ENCODE measurements around the gene CDH13. TPM values are rescaled to one million over a fixed set of nuclear protein-coding genes. Genes with fewer than 3 reads are reported as not detected.
"Not testable (repeated sequence)": the region's sequence is repeated elsewhere in the genome, so short reads cannot be mapped to it uniquely, and the experiment has no call there.

CDH13 gene
- total RNA-seq, 1 donor from 2014 or later = 2.0 TPM

GRCh38 chr16:82884320-82884898, 257.6 kb downstream of the CDH13 start:
- no peak for DNase-seq (ENCODE audit: low spot score)

DNA sequence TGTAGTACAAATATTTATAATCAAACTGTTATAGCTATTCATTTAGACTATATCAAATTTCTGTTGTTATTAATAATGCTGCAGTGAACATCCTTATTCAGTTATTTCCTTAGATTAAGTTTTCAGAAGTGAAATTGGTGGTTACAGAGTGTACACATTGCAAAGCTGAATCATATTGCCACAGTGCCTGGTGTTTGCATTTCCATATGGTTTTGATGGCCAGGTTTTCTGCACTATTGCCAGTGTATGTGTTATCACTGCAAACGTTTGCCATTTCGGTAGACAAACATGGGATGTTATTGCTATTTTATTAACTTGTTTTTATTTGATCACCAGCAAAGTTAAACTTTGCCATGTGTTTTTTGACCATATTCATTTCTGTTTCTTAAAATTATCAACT, 259.4 kb downstream of the CDH13 start:
- no peak for DNase-seq (ENCODE audit: low spot score)

DNA sequence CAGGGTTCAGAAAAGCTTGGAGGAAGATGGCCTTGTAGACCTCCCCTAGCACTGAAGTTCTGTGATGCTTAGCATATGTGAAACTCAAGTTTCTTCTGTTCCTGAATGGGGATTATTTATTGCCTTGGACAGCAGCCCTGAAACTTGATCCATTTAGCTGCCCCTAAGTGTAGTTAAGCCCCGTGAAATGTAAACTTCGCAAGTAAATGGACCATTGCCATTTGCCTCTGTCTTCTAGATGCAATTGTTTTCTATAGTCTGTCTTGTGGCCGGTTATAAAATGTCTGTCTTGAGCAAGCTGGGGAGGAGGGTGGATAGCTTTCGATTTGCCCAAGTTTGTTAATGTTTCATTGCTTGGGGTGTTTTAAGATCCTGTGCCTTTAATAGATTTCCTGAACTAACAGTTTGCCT, 261.8 kb downstream of the CDH13 start:
- no peak for DNase-seq (ENCODE audit: low spot score)

GRCh38 chr16:82891424-82891823, 264.7 kb downstream of the CDH13 start:
- no peak for DNase-seq (ENCODE audit: low spot score)

GRCh38 chr16:82891918-82892317, 265.1 kb downstream of the CDH13 start:
- no peak for DNase-seq (ENCODE audit: low spot score)

DNA sequence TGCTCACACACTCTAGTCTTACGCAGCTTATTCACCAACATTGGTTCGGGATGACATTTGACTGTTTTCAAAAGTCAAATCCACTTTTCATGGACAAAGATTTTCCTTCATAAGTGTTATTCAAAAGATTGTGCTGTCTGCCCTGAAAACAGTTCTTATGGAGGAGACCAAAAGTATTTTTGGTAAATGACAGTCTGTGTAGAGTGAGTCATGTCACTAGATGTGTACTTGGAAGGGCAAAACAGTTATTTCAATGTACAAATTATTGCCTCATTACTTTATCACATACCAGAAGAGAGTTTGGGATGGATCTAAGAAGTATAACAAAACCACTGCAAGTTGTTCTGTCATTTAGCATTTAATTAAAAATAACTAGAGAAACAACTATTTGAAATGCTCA, 265.6 kb downstream of the CDH13 start:
- DNase-seq (ENCODE audit: low spot score) = no peak

DNA sequence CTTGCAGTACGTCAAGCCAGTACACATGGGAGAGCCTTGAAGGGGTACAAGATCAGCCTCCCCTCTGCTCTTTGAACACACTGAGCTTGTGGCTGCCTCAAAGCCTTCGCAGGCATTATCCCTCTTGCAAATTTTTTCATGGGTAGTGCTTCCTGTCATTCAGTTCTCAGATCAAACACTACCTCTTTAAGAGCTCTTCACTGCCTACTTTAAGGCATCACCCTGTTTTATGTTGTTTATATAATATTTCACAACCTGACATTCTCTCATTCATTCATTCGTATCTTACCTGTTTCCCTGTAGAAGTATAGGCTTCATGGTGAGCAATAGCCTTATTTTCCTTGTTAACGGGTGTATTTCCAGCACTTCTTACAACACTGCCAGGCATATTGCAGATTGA, 269.1 kb downstream of the CDH13 start:
- no peak for DNase-seq (ENCODE audit: low spot score)

- no peak for DNase-seq (ENCODE audit: low spot score)
These were observed 272.2 kb downstream of the CDH13 start for GRCh38 chr16:82899006-82899405.

DNA sequence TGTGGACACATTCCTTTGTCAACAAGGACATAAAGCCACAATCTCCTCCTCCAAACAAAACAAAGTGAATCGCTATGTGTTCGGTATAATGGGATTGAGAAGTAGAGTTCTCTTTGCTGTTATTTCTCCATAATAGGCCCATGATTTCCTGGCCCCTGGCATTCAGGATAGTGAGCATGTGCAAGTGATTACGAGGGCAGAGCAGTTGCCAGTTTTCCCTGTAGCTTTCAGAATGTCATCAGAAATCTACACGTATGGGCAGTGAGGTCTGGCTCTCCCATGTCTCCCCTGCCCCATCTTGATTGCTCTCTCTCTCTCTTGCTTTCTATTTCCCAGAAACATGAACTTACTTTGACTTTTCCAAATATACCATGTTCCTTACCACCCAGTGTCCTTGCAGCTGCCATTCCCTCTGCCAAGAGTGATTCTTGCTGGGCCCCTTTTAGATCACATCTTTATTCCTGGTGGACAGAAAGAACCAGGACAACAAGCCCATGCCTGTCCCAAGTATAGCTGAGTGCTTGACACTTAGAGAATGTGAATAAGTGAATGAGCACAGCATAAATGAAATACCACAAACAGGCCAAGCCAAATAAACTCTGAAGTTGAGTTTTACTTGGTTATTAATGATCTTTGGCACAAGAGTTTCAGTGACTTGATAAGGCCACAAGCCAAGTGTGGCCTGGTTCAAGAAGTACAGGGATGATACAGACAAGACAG, 273.1 kb downstream of the CDH13 start:
- DNase-seq (ENCODE audit: low spot score) = no peak

- no peak for DNase-seq (ENCODE audit: low spot score)
These were observed 273.8 kb downstream of the CDH13 start for GRCh38 chr16:82900559-82900958.

GRCh38 chr16:82911925-82912324, 285.2 kb downstream of the CDH13 start:
- DNase-seq (ENCODE audit: low spot score) = no peak

GRCh38 chr16:82915139-82915824, 288.5 kb downstream of the CDH13 start:
- no peak for DNase-seq (ENCODE audit: low spot score)

GRCh38 chr16:82917886-82918595, 291.3 kb downstream of the CDH13 start:
- DNase-seq (ENCODE audit: low spot score) = no peak

DNA sequence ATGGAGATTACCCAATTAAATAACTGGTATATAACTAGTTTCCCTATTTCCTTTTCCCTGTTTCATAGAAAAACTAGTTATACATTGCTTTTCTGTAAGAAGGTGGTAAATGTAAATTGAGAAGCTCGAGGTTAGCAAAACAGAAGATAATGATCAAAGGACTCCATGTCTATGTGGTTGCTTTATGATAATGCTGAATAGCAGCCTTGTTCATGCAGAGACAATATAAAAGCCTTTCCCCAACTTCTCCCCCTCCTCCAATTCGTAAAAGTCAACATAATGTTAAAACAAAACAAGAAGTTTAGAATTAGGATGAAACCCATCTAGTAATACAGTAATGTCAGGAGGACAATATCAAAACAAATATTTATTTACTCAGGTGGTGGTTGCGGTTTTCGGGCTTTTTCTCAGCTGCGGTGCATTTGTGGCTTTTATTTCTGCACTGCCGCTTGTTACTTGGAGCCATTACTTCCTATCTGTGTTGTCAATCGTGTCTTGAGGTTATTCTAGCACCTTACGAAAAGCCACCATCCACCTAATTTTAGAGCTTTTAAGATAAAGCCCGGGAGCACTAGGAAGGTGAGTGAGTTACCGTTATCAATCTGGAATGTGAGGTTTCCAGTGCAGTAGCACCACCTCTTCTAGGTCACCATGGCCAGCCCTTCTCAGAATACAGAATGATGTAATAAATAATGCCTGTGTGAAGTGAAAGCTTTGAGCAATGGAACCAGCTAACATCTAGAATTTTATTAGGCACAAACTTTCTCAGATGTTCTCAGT, 297.5 kb downstream of the CDH13 start:
- DNase-seq (ENCODE audit: low spot score) = no peak

- no peak for DNase-seq (ENCODE audit: low spot score)
These were observed 299.7 kb downstream of the CDH13 start for GRCh38 chr16:82926500-82926899.

- not testable (repeated sequence) for DNase-seq (ENCODE audit: low spot score)
These were observed 307.2 kb downstream of the CDH13 start for GRCh38 chr16:82933933-82934332.

DNA sequence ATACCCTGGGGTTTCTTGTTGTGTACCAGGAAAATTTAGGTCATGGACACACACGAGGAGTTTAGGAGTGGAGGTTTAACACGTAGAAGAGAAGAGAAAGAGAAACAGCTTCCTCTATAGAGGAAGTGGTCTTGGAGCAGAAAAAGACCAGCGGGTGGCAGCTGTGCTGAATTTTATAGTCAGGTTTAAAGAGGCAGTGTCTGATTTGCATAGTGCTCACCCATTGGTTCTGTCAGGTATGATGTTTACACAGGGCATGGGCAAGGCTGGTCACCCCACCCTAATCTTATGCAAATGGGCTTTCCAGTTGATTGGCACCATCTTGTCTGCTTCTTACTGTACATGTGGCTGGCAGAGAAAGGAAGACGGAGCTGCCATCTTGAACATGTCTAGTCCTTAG, 309.0 kb downstream of the CDH13 start:
- no peak for DNase-seq (ENCODE audit: low spot score)

GRCh38 chr16:82936941-82937551, 310.3 kb downstream of the CDH13 start:
- DNase-seq (ENCODE audit: low spot score) = no peak

DNA sequence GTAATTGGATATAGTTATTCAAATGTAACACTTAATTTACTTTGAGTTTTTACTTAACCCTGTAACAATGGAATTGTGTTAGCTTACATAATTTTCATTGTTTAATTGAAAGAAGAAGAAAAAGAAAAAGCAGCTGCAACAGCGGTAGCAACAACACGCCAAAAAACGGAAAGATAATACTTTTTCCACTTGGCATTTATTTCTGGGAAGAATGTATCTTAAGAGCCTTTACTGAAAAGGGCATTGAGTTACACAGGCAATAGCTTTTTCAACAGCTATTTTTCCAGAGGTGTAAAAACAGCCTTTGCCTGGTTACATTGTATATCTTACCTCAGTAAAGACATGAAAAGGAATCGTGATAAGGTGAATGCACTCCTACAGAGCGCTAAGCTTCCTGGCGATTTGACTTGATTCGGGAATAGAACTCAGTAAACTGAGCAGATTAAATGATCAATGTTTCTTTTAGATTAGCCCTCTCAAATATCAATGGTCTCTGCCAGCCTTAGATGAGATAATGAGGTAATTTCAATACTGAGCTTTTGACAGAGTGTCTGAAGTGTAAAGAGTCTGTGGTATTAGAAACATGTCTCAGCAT, 311.3 kb downstream of the CDH13 start:
- no peak for DNase-seq (ENCODE audit: low spot score)

GRCh38 chr16:82943371-82943770, 316.6 kb downstream of the CDH13 start:
- no peak for DNase-seq (ENCODE audit: low spot score)

All from mucosa of gallbladder (tissue), 1 donor.